Activated CD8-positive, alpha-beta memory T cell treated with anti-CD3 and anti-CD28 coated beads for 48 hours (primary cell): ENCODE data around the gene FKBP14.

Source experiments
- DNase-seq, 3 experiments: peaks; one replicate each; pipeline ENCODE4 v3.0.0-alpha.2; 2020; ENCODE audit warnings: low read depth in 2 of 3, low spot score in 2 of 3

FKBP14 gene

DNA sequence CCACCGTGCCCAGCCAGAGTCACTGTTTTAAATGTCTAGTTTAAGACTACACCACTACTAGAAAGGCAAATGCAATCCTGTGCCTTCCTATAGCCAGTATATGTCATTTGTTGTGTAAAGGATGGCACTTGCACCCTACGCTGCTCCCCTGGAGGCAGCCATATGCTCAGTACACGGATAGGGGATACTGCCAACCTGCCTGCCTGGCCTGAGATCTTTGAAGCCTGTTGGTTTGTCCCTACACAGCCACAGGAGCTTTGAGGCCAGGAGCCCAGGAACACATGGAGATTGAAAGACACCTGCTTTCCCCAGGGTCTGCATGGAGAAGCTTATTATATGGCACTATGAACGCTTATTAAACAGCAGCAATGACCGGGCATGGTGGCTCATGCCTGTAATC lies 34.6 kb downstream of the FKBP14 start:
- no peak for DNase-seq

DNA sequence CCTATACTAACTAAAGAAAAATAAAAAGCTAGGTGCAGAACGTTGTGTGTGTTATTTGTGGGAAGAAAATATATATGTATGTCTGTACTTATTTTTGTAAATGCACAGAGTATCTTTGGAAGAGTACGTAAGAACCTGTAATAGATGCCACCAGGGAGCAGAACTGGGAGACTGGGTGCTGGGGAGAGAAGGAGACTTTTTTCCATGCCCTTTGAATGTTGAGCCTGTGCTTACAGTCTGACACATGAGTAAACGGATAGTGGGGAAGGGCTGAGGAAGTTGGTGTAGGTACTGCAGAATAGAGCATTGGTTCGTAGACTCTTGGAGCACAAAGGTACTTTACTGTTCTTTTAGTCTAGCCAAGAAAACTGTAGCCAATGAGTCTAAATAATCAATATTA lies 35.6 kb downstream of the FKBP14 start:
- DNase-seq: no peak

DNA sequence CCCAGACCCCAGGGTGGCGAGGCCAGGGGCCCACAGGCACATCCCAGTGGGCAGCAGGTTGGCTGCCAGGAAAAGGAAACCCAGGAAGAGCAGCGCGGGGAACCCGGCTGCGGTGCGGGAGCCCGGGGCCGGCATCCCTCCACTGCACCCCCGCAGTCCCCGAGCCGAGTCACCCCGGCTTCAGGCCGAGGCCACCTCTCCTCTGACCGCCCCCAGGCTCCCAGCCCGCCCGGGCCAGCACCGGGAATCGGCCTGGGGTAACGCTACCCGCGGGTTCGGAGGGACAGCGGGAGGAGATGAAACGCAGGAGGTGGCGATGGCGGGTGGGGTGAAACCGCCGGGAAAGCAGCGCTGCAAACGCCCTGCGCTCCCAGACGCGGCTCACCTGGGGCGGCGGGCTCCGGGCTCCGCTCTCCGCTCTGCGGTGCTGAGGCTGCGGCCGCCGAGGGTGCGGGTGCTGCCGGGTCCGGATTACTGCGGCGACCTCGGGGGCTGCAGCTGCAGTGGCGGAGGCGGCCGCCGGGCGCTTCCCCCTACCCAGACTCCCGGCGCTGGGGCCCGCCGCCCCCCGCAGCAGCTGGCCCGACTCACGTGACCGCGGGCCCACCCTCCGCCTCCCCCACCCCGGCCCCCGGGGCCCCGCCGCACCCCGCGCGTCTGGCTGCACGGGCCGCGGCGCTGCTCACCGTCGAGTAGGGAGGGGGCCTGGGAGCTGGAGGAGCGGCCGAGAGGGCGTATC lies 37.1 kb downstream of the FKBP14 start, which contains the start of gene SCRN1:
TSS of gene SCRN1 (minus strand) at position 545 of the 739 bp plus-strand sequence. CDS start 20,734 bp downstream, outside the sequence.
- DNase-seq: peak in 1 of 3 experiments; percentile 23

GRCh38 chr7:29988424-29989256 lies 37.9 kb downstream of the FKBP14 start:
- peak in 1 of 3 experiments; percentile 7 for DNase-seq

GRCh38 chr7:29987811-29988317 lies 38.6 kb downstream of the FKBP14 start:
- no peak for DNase-seq

DNA sequence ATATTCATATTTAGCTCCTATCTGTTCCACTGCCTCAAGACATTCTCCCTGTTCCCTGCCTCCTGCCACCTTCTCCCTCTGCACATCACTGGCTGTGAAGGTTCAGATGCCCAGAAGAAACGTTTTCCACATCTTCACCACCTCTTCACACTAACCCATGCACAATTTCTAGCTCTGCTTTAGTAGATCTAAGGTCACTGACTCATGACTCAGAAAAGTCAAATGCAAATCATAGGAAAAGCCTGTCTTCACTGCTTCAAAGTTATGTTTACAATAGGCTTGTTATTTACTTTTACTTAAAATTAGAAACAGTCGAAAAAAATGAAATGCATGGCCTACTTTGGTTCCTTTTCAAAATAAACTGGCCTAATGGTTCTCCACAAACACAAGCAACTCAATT lies 39.4 kb downstream of the FKBP14 start:
- DNase-seq: no peak

DNA sequence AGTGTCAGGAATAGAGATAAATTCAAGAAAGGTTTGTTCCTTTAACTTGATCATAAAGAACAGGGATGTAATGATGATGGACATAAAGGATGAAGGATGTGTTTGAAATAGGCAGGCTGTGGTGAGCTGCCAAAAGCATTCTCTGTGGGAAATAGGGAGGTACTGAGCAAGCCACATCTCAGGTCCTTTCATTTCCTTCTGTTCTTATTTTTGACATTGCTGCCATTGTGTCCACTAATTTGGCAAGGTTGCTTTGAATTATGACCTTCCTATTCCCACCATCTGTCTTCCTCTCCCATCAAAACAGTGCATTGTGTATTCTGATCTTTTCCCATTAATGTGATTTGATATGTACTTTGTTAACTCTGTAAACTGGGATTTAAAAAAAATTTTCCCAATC lies 46.4 kb downstream of the FKBP14 start:
- no peak for DNase-seq

GRCh38 chr7:29977886-29978651 lies 48.4 kb downstream of the FKBP14 start:
- no peak for DNase-seq

DNA sequence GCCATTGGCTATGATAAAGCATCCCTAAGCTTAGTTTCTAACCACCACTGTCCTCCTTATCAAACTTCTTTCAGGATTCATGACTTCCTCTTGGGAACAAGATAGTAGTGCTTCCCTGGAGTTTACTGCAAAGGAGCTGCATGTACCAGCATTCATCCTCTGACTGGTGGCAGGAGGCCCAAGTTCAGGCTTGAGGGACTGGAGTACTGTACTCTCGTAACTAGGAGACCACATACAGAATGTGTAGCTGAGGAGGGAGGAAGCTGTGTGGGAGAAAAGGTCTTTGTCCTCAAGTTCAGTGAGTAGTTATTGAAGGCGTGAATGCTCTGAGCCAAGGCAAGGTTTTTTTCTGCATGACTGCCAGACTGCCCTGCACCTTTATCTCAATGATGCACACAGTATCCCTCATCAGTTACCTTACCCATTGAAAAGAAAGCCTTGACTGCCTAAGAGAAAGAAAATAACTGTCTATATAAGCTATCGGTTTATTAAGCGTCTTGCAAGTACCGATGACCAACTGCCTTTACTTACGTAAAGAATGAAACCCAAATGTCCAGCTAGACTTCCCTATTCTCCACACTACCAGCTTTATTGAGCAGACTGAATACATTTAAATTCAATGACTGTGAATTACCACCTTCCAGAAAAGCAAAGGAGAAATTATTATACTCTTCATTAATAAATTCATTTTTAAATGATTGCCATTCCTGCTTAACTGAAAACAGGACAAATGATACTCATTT lies 49.7 kb downstream of the FKBP14 start:
- DNase-seq: no peak

DNA sequence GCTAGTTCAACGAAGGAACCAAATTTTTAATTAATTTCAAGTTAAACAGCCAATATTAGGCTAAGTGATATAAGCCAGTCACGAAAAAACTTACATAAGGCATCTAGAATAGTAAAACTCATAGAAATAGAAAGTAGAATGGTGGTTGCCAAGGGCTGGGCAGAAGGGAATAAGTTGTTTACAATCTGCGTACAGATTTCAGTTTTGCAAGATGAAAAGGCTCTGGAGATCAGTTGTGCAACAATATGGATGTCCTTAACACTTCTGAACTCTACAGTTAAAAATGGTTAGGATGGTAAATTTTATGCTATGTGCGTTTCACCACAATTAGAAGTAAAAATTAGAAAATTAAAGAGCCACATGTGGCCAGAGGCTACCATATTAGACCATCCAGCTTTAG lies 50.2 kb downstream of the FKBP14 start:
- no peak for DNase-seq

GRCh38 chr7:29975561-29975960 lies 50.9 kb downstream of the FKBP14 start:
- DNase-seq: no peak

GRCh38 chr7:29974286-29974685 lies 52.2 kb downstream of the FKBP14 start:
- no peak for DNase-seq

DNA sequence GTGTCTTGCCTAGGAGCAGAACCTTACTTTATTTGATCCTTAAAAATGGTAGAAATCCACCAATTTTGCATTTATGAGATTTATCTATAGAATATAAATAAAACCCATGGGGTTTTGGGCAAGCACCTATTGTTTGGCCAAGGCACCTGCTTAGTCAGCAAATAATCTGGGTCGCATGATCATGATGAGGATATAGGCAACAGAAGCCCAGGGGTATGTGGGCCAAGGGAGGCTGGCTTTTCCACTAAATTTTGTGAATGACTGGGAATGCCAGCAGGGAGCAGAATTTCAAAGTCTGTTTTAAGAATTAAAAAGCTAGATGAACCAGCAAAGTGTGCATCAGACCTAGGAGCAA lies 54.2 kb downstream of the FKBP14 start:
- DNase-seq: no peak

- no peak for DNase-seq
These were observed 54.8 kb downstream of the FKBP14 start for GRCh38 chr7:29971566-29972314.

GRCh38 chr7:29970158-29970557 lies 56.3 kb downstream of the FKBP14 start:
- no peak for DNase-seq

GRCh38 chr7:29969738-29970137 lies 56.8 kb downstream of the FKBP14 start:
- DNase-seq: no peak

- DNase-seq: no peak
These were observed 57.7 kb downstream of the FKBP14 start for GRCh38 chr7:29968683-29969395.

DNA sequence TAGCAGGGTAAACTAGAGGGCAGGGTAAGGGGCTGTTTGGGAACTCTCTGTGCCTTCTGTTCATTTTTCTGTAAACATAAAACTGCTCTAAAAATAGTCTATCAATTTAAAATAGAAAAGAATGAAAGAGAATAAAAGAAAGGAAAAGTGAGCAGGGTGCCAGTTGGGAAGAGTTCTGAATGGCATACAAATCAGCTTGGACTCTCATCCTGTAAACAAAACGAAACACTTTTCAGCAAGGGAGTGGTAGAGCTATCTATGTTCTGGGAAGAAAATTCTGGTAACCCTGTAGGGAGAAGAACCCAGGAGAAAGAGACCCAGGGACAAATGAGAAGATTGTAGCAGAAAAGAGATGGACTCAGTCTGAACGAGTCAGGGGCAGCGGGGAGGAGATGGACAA lies 61.5 kb downstream of the FKBP14 start:
- no peak for DNase-seq

- no peak for DNase-seq
These were observed 64.5 kb downstream of the FKBP14 start for GRCh38 chr7:29962035-29962434.
